B cell (primary cell): ENCODE measurements around the gene RIN3. TPM values are rescaled to one million over a fixed set of nuclear protein-coding genes. Genes with fewer than 3 reads are reported as not detected.
A peak's percentile ranks its signal among the peaks of the same experiment; 100 is the strongest.

ENCODE experiments used
- ATAC-seq: fragments of 200-7000 bp; cut with Tn5 transposase; one replicate; pipeline ENCODE4 v1.10.0; 2021; ENCODE audit warnings: low read depth, mild to moderate bottlenecking, moderate number of reproducible peaks, moderate library complexity
- CTCF ChIA-PET: fragments of 350-600 bp; sonication (Branson Sonifier 250); formaldehyde crosslinking; loops from one replicate; lab custom pipeline; 2021; ENCODE audit warnings: antibody characterized with exemption, inconsistent platforms; lab: Charles Lee
- POLR2A ChIA-PET: fragments of 350-600 bp; sonication (Branson Sonifier 250); formaldehyde crosslinking; loops from one replicate; lab custom pipeline; 2021; ENCODE audit warnings: antibody characterized with exemption; lab: Charles Lee
- DNase-seq: peaks from one replicate; pipeline ENCODE4 v3.0.0; 2013
- H2AFZ ChIP-seq: 2 replicates; pipeline ENCODE4 v1.6.1; 2012; ENCODE audit warnings: mild to moderate bottlenecking, low read depth, low read length; ENCODE audit not compliant: insufficient read depth, poor library complexity, severe bottlenecking
- H3K27ac ChIP-seq, 2 donors: 1 replicate in 1 of 2; 2 replicates in 1 of 2; pipeline ENCODE4 v1.5.1; 2012 to 2013; ENCODE audit warnings: low read length in 2 of 2, mild to moderate bottlenecking in 2 of 2, moderate library complexity in 1 of 2
- H3K27me3 ChIP-seq, 4 experiments: fragments of 200-600 bp in 1 of 4; sonication (generic) in 1 of 4; replicated peaks in 1 of 4; 1 replicate in 2 of 4; 2 replicates in 2 of 4; pipeline versions ENCODE4 v1.6.1 to v1.7.0; 2013 to 2016; ENCODE audit warnings: low read length in 3 of 4, mild to moderate bottlenecking in 2 of 4, mixed read lengths in 1 of 4, moderate library complexity in 1 of 4; ENCODE audit not compliant: insufficient read depth in 4 of 4, control insufficient read depth in 3 of 4; ENCODE audit errors: control extremely low read depth in 1 of 4
- H3K36me3 ChIP-seq, 2 experiments: replicated peaks in 1 of 2; 1 replicate in 1 of 2; 2 replicates in 1 of 2; pipeline versions ENCODE4 v1.6.1 to v1.7.1; 2013; ENCODE audit warnings: low read length in 1 of 2; ENCODE audit not compliant: insufficient read depth in 2 of 2, control insufficient read depth in 1 of 2; ENCODE audit errors: control extremely low read depth in 1 of 2, extremely low read depth in 1 of 2
- H3K4me1 ChIP-seq, 2 donors: fragments of 200-600 bp in 1 of 2; sonication (generic) in 1 of 2; 1 replicate in 1 of 2; 2 replicates in 1 of 2; pipeline versions ENCODE4 v1.5.1 to v1.6.1; 2013 to 2017; ENCODE audit warnings: low read length in 2 of 2; ENCODE audit not compliant: control insufficient read depth in 2 of 2, insufficient read depth in 2 of 2
- H3K4me2 ChIP-seq: replicated peaks from 2 replicates; pipeline ENCODE3; 2012; ENCODE audit warnings: mild to moderate bottlenecking, low read depth, low read length; ENCODE audit not compliant: poor library complexity, severe bottlenecking
- H3K4me3 ChIP-seq, 5 experiments: fragments of 200-600 bp in 1 of 5; sonication (generic) in 1 of 5; 1 replicate in 3 of 5; 2 replicates in 2 of 5; pipeline versions ENCODE4 v1.5.1 to v1.7.0; 2011 to 2016; ENCODE audit warnings: low read length in 4 of 5, mild to moderate bottlenecking in 4 of 5, low read depth in 2 of 5, control low read depth in 1 of 5, moderate library complexity in 1 of 5; ENCODE audit not compliant: insufficient read depth in 1 of 5; ENCODE audit errors: control extremely low read depth in 1 of 5, extremely low read depth in 1 of 5
- H3K79me2 ChIP-seq: fragments of 200-600 bp; sonication (generic); one replicate; pipeline ENCODE4 v1.6.0; 2016; ENCODE audit warnings: low read length; ENCODE audit not compliant: control insufficient read depth, insufficient read depth
- H3K9ac ChIP-seq: fragments of 200-600 bp; sonication (generic); 2 replicates; pipeline ENCODE4 v1.6.1; 2017; ENCODE audit warnings: mild to moderate bottlenecking, low read length, moderate library complexity
- H3K9me3 ChIP-seq, 3 donors: one replicate each; pipeline versions ENCODE4 v1.6.1 to v1.7.1; 2013; ENCODE audit warnings: low read length in 2 of 3; ENCODE audit not compliant: control insufficient read depth in 2 of 3, insufficient read depth in 1 of 3; ENCODE audit errors: control extremely low read depth in 1 of 3
- H4K20me1 ChIP-seq: 2 replicates; pipeline ENCODE4 v1.6.0; 2012; ENCODE audit warnings: mild to moderate bottlenecking, low read length; ENCODE audit not compliant: insufficient read depth, control insufficient read depth, poor library complexity, severe bottlenecking
- H3K27ac Mint-ChIP-seq: one replicate; pipeline ENCODE4 v1.8.0; 2021; ENCODE audit warnings: mixed read lengths
- H3K27me3 Mint-ChIP-seq: one replicate; pipeline ENCODE4 v1.8.0; 2021; ENCODE audit warnings: mixed read lengths
- H3K4me1 Mint-ChIP-seq: one replicate; pipeline ENCODE4 v1.8.0; 2021; ENCODE audit warnings: mixed read lengths
- H3K4me3 Mint-ChIP-seq: one replicate; pipeline ENCODE4 v1.8.0; 2021; ENCODE audit warnings: mixed read lengths
- H3K9me3 Mint-ChIP-seq: one replicate; pipeline ENCODE4 v1.8.0; 2022; ENCODE audit warnings: mixed read lengths; ENCODE audit not compliant: insufficient read depth
- EZH2 ChIP-seq: IDR thresholded peaks from 2 replicates; pipeline ENCODE4 v1.6.1; 2012; ENCODE audit warnings: borderline replicate concordance, low read depth, mild to moderate bottlenecking, moderate library complexity, low read length; ENCODE audit not compliant: insufficient read depth, poor library complexity, severe bottlenecking
- WGBS: methylation state at CpG from one replicate; pipeline ENCODE4 v1.1.5; 2013; ENCODE audit warnings: missing lambda C conversion rate; ENCODE audit not compliant: insufficient coverage; 5-methylcytosine and 5-hydroxymethylcytosine counted together
- intact Hi-C: fragments of 100-400 bp; cut with micrococcal nuclease; formaldehyde crosslinking; loops from one replicate; pipeline ENCODE4 v1.10.0; 2022
- polyA plus RNA-seq: library from polyadenylated mRNA; depleted of rRNA; stranded (reverse); fragments of >200 nt; gene quantifications from 2 replicates; pipeline ENCODE4 v1.2.3, GENCODE V29; 2012
- total RNA-seq, 2 donors: library from RNA; stranded (reverse); fragments of 120-200 nt in 1 of 2; gene quantifications; 1 replicate in 1 of 2; 2 replicates in 1 of 2; pipeline versions ENCODE4 v1.2.3 to v1.2.4, GENCODE V29; 2013 to 2022
- TF ChIP-seq, protein P1 (sequence below): fragments of 200-600 bp; IDR thresholded peaks from one replicate; pipeline ENCODE4 v1.8.0; 2022; ENCODE audit warnings: antibody characterized with exemption, mild to moderate bottlenecking

Gene RIN3
- total and polyA plus RNA-seq, 2 donors (not counting 1 experiment from before 2014, with no cell fraction given) = 62.1 to 123 TPM

DNA sequence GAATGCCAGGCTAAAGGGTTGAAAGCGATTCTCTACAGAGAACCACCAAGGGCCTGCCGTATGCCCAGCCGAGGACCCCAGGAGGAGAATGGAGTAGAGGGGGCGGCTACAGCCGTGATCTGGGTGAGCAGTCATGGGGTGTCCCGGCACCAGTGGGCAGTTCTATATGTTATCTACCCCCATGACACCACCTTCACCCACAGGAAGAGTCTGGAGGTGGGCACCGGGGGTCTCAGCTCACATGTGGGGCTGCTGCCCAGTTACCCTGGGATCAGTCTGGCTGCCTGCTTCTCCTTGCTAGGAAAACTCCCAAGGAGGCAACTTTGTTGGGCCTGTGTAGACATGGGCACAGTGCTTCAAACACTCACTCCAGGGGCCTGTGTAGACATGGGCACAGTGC lies 135.5 kb downstream of the RIN3 start:
- H3K36me3 ChIP-seq = peaks cover 0 to 15% of the 10 kb centered on the region in 2 experiments
- H3K27ac Mint-ChIP-seq = peak overlapping the region; percentile 97
- DNase-seq (no peak), ATAC-seq (no peak)
- H3K4me3 ChIP-seq = no peak overlapping the region
- H2AFZ ChIP-seq = no peak overlapping the region
- H3K27me3 ChIP-seq = no peaks in the 10 kb centered on the region
- peaks cover 35 to 67% of the 10 kb centered on the region in 2 donors for H3K4me1 ChIP-seq
- no peak overlapping the region for H3K9ac ChIP-seq
- H3K27me3 Mint-ChIP-seq = no peaks in the 10 kb centered on the region
- H3K4me1 Mint-ChIP-seq = peaks cover 61% of the 10 kb centered on the region
- TF ChIP-seq, protein P1, sequence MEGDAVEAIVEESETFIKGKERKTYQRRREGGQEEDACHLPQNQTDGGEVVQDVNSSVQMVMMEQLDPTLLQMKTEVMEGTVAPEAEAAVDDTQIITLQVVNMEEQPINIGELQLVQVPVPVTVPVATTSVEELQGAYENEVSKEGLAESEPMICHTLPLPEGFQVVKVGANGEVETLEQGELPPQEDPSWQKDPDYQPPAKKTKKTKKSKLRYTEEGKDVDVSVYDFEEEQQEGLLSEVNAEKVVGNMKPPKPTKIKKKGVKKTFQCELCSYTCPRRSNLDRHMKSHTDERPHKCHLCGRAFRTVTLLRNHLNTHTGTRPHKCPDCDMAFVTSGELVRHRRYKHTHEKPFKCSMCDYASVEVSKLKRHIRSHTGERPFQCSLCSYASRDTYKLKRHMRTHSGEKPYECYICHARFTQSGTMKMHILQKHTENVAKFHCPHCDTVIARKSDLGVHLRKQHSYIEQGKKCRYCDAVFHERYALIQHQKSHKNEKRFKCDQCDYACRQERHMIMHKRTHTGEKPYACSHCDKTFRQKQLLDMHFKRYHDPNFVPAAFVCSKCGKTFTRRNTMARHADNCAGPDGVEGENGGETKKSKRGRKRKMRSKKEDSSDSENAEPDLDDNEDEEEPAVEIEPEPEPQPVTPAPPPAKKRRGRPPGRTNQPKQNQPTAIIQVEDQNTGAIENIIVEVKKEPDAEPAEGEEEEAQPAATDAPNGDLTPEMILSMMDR = no peak
- TF ChIP-seq EZH2 = no peak
- intact Hi-C loops = no loop called here
- ChIA-PET CTCF (no interaction called here), POLR2A (no interaction called here)
- H3K4me2 ChIP-seq = no peak overlapping the region
- H3K4me3 Mint-ChIP-seq = no peak overlapping the region
- H3K79me2 ChIP-seq = peaks cover 24% of the 10 kb centered on the region
- WGBS = 77% methylated on average over 2 of the region's 7 CpGs
- H3K27ac ChIP-seq = peak overlapping the region; percentile 13 to 92
- H4K20me1 ChIP-seq = peaks cover 10% of the 10 kb centered on the region
- peaks cover 0 to 11% (median 5%) of the 10 kb centered on the region in 3 donors for H3K9me3 ChIP-seq
- H3K9me3 Mint-ChIP-seq = no peaks in the 10 kb centered on the region

DNA sequence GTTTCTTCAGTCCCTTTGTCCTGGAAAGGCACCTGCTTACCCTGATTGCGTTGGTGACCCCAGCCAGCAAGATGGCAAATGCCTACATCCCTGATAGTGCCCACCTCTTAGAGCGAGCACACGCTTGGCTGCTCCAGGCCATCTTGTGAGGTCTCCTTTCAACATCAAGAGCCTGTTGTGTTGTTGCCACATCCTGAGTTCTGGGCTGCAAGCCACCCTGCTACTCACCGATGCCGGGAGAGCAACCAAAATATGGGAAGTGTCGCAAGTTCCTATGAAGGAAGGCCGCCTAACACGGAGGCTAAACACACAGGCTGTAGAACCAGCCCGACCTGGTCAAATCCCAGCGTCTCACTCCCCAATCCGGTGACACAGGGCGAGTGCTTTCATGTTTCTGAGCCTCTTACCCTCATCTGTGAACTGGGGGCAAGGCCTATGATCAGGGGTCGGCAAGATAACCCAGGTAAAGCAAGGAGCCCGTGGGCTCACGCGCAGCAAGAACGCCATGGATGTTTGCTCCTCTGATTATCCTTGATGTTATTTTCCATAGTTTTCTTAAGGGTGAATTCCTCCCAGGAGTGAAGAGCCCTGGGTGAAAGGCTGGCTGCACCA lies 136.5 kb downstream of the RIN3 start:
- Mint-ChIP-seq H3K9me3 (no peaks in the 10 kb centered on the region), H3K4me1 (peaks cover 67% of the 10 kb centered on the region), H3K27ac (peak overlapping the region; percentile 97), H3K27me3 (no peaks in the 10 kb centered on the region), H3K4me3 (peak overlapping the region; percentile 26)
- intact Hi-C loops = loop anchor here (2.0 to 5.0 kb wide), 3 partner anchors 55 to 83 kb away; no protein-coding TSS in a partner anchor
- Histone ChIP-seq H3K4me2 (peak overlapping the region; percentile 93), H3K36me3 (peaks cover 0 to 5% of the 10 kb centered on the region in 2 experiments), H3K27ac (peak overlapping the region; percentile 82 to 92), H3K4me3 (no peak overlapping the region), H3K9ac (no peak overlapping the region), H3K4me1 (peaks cover 39 to 77% of the 10 kb centered on the region in 2 donors), H2AFZ (peak overlapping the region; percentile 29), H3K27me3 (no peaks in the 10 kb centered on the region), H3K9me3 (peaks cover 0 to 5% (median 2%) of the 10 kb centered on the region in 3 donors), H3K79me2 (peaks cover 34% of the 10 kb centered on the region), H4K20me1 (peaks cover 16% of the 10 kb centered on the region)
- DNase-seq (peak; percentile 29), ATAC-seq (no peak)
- CTCF ChIA-PET = interaction anchor here (0.9 to 4.9 kb wide), 9 partner anchors 16 to 61 kb away, joined by 3 to 68 read pairs (median 6); no protein-coding TSS in a partner anchor
- TF ChIP-seq, protein P1 = no peak
- TF ChIP-seq EZH2 = no peak
- WGBS = 53% methylated on average over 13 of the region's 17 CpGs
- POLR2A ChIA-PET = interaction anchor here (1.6 to 2.4 kb wide), 2 partner anchors 10 to 35 kb away, joined by 7 to 16 read pairs; no protein-coding TSS in a partner anchor
